IPS-15b (cell line): ENCODE results near the gene PPFIBP1.
"Not testable (repeated sequence)": the region's sequence is repeated elsewhere in the genome, so short reads cannot be mapped to it uniquely, and the experiment has no call there.

Source experiments
- H3K27me3 ChIP-seq: one replicate; pipeline ENCODE4 v1.6.1; 2013; ENCODE audit warnings: low read length; ENCODE audit not compliant: control insufficient read depth, insufficient read depth
- H3K36me3 ChIP-seq: one replicate; pipeline ENCODE4 v1.6.1; 2013; ENCODE audit warnings: low read length; ENCODE audit not compliant: control insufficient read depth, insufficient read depth
- H3K4me1 ChIP-seq: one replicate; pipeline ENCODE4 v1.6.1; 2013; ENCODE audit warnings: mild to moderate bottlenecking, low read length; ENCODE audit not compliant: control insufficient read depth, insufficient read depth
- H3K4me3 ChIP-seq: one replicate; pipeline ENCODE4 v1.5.1; 2013; ENCODE audit warnings: low read depth, low read length
- H3K9ac ChIP-seq: one replicate; pipeline ENCODE4 v1.6.1; 2013; ENCODE audit warnings: low read depth, mild to moderate bottlenecking, low read length
- H3K9me3 ChIP-seq: one replicate; pipeline ENCODE4 v1.6.1; 2013; ENCODE audit warnings: mild to moderate bottlenecking, low read length; ENCODE audit not compliant: control insufficient read depth, insufficient read depth

The PPFIBP1 gene

DNA sequence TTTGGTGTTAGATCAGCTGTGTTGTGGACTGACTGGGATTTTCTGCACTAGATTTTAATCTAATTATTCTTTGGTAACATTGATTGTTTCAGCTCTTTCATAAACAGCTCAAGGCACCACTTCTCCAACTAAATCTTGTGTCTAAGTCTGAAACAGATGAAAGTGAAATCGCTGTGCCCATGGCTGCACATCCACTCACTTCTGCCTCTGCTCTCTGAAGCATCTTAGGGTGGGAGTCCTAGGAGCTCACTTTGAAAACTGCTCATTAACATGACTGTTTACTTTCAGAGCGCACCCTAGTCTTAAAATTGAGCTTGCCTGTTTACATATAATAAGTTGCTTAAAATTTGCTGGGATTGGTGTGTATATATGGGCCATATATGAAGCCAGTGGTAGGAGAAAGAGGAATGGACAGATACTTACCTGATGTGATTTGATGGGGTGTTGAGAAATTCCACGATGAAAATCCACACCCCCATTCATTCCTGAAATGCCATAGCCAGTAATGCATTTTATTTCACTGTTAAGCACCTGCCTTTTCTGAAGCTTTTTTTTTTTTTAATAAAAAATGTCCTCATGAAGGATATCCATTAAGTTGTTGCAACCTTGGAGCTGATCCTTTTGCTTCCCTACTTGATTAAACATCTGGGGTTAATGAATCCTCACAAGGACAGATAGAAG lies 52.8 kb downstream of the PPFIBP1 start:
- Histone ChIP-seq H3K36me3 (no peaks in the 10 kb centered on the region), H3K9ac (no peak overlapping the region), H3K4me1 (no peaks in the 10 kb centered on the region), H3K4me3 (no peak overlapping the region), H3K9me3 (no peaks in the 10 kb centered on the region), H3K27me3 (no peaks in the 10 kb centered on the region)

DNA sequence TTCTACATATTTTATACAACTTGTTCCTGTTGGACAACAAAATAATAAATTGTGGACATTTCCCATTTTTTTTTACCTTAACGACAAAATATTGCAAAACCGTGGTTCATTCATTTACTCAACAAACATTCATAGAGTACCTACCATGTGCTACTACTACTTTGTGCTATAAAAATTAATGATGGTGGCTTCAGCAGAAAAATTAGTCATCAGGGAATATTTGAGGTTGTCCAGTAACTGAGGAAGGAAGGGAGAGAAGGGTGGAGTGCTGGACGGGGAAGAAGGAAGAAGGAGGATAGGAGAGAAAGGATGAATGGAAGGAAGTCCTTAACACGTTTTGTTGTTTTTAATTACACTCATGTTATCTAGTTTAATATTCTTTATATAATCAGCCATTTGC lies 53.7 kb downstream of the PPFIBP1 start:
- no peaks in the 10 kb centered on the region for H3K27me3 ChIP-seq
- no peaks in the 10 kb centered on the region for H3K4me1 ChIP-seq
- H3K9ac ChIP-seq = no peak overlapping the region
- H3K36me3 ChIP-seq = no peaks in the 10 kb centered on the region
- no peak overlapping the region for H3K4me3 ChIP-seq
- no peaks in the 10 kb centered on the region for H3K9me3 ChIP-seq

DNA sequence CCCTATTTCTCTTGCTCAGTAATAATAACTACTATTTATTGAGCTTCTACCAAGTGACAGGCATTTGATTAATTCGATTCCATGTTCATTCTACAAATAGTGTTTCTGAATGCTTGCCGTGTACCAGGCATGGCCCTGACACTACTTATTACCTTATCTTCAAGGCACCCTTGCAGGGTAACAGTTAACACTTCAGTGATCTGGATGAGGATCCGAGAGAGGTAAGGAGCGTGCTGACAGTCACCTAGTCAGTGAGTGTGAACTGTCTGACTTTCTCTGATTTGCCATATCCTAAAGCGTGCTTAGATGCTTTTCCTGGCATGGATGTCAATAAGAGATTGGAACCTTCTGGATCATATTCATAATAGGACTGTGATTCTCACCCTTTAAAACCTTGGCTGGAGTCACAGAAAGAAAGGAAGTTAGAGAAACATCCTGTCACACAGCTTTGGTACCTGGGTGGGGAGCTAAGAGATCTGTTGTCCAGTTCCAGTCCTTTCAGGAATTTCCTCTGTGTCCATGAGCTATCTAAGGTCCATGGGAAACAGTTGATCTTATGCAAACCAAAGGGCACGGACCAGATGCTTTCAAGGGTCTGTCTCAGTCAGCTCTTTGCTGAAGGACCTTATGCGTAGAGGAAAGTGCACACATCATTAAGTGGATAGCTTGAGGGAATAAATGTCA lies 54.8 kb downstream of the PPFIBP1 start:
- no peak overlapping the region for H3K9ac ChIP-seq
- no peaks in the 10 kb centered on the region for H3K27me3 ChIP-seq
- H3K9me3 ChIP-seq = no peaks in the 10 kb centered on the region
- H3K36me3 ChIP-seq = no peaks in the 10 kb centered on the region
- no peaks in the 10 kb centered on the region for H3K4me1 ChIP-seq
- no peak overlapping the region for H3K4me3 ChIP-seq

DNA sequence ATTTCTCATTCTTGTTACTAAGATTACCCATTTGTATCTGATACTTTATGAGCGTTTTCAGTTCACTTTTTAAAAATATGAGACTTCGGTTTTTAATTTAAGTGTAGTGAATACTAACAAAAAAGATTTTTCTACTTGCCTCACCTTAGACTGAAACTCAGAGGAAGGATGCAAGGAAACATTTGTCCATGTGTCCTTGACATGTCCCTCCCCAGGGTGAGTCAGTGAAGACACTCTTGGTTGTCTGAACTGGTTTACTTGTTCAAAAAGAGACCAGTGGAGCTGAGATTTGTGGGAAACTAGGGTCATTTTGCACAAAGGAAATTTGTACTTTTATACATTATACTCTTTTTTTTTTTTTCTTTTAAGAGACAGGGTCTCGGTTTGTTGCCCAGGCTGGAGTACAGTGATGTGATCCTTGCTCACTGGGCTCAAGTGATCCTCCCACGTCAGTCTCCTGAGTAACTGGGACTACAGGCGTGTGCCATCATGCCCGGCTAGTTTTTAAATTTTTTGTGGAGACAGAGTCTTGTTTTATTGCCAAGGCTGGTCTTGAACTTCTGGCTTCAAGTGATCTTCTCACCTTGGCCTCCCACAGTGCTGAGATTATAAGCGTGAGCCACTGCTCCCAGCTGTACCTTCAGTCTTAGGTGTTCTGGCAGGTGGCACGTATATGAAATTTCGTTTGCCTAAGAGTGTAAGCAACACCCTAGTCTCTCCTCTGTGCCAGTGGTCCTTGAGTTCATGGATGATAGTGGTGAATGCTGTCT lies 56.7 kb downstream of the PPFIBP1 start:
- Histone ChIP-seq H3K9ac (no peak overlapping the region), H3K36me3 (no peaks in the 10 kb centered on the region), H3K9me3 (no peaks in the 10 kb centered on the region), H3K27me3 (no peaks in the 10 kb centered on the region), H3K4me1 (no peaks in the 10 kb centered on the region), H3K4me3 (no peak overlapping the region)

DNA sequence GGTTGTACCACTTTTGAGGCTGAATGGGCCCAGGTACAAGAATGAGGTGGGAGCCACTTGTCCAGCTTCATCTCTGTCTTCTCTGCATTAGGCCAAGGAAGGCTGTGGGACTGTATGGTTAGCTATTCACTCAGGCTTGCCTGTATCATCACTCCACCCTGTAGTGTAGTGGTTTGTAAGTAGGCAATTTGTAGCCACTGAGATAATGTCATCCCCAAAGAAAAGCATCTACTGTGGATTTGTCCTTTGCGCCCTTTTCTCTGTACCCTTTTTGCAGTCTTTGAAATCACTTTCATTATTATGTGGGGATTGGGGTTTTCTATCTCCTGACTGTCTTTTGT lies 57.3 kb downstream of the PPFIBP1 start:
- H3K36me3 ChIP-seq, H3K27me3 ChIP-seq, H3K9ac ChIP-seq: not testable (repeated sequence)

GRCh38 chr12:27581833-27582232 lies 57.8 kb downstream of the PPFIBP1 start:
- not testable (repeated sequence) for H3K4me1 ChIP-seq, H3K9me3 ChIP-seq, H3K36me3 ChIP-seq, H3K27me3 ChIP-seq, H3K4me3 ChIP-seq, H3K9ac ChIP-seq

More for the DNA sequence above, 57.3 kb downstream of the PPFIBP1 start:
- H3K4me3 ChIP-seq, H3K9me3 ChIP-seq, H3K4me1 ChIP-seq: not testable (repeated sequence)

- H3K36me3 ChIP-seq, H3K4me3 ChIP-seq, H3K9me3 ChIP-seq, H3K4me1 ChIP-seq, H3K27me3 ChIP-seq, H3K9ac ChIP-seq: not testable (repeated sequence)
These were observed 58.4 kb downstream of the PPFIBP1 start for GRCh38 chr12:27582445-27582844.

DNA sequence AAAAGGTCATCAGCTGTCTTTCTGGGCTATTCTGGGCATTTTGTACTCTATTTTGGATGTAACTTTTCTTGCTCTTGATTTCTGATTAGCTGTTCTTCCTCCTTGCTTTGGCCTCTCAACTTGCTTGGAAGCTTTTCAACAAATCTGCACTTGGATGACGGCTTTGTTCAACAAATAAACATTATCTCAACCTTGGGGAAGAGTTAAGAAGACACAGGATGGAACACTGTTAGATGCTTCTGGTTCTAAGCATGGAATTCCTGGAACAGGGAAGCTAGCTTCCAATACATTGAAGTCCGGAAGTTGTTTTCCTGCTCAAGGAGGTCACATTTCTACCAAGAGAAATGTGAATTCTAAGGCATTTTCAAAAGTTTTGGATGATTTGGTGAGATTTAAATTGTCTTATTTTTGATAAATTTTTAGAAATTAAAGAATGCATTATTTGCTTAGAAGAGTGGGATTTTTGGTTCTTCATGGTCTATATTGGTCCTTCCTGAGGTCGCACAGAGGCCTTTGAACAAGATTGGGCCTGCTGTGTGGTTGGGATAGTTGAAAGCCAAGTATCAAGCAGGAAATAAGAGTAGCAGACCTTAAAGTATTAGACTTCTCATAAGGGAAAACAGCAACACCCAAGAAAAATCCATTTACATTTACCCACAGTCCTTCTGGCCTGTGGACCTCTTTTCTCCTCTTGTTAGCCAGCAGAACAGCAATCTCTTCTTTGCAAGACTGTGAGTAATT lies 59.2 kb downstream of the PPFIBP1 start:
- no peaks in the 10 kb centered on the region for H3K27me3 ChIP-seq
- H3K9ac ChIP-seq = no peak overlapping the region
- no peaks in the 10 kb centered on the region for H3K36me3 ChIP-seq
- H3K4me1 ChIP-seq = no peaks in the 10 kb centered on the region
- H3K4me3 ChIP-seq = no peak overlapping the region
- H3K9me3 ChIP-seq = no peaks in the 10 kb centered on the region

GRCh38 chr12:27583981-27584380 lies 60.0 kb downstream of the PPFIBP1 start:
- Histone ChIP-seq H3K4me1 (no peaks in the 10 kb centered on the region), H3K4me3 (no peak overlapping the region), H3K36me3 (no peaks in the 10 kb centered on the region), H3K9ac (no peak overlapping the region), H3K27me3 (no peaks in the 10 kb centered on the region), H3K9me3 (no peaks in the 10 kb centered on the region)

- no peak overlapping the region for H3K4me3 ChIP-seq
- H3K27me3 ChIP-seq = no peaks in the 10 kb centered on the region
- H3K9ac ChIP-seq = no peak overlapping the region
- no peaks in the 10 kb centered on the region for H3K36me3 ChIP-seq
- H3K4me1 ChIP-seq = no peaks in the 10 kb centered on the region
- H3K9me3 ChIP-seq = no peaks in the 10 kb centered on the region
These were observed 61.8 kb downstream of the PPFIBP1 start for GRCh38 chr12:27585739-27586265.

DNA sequence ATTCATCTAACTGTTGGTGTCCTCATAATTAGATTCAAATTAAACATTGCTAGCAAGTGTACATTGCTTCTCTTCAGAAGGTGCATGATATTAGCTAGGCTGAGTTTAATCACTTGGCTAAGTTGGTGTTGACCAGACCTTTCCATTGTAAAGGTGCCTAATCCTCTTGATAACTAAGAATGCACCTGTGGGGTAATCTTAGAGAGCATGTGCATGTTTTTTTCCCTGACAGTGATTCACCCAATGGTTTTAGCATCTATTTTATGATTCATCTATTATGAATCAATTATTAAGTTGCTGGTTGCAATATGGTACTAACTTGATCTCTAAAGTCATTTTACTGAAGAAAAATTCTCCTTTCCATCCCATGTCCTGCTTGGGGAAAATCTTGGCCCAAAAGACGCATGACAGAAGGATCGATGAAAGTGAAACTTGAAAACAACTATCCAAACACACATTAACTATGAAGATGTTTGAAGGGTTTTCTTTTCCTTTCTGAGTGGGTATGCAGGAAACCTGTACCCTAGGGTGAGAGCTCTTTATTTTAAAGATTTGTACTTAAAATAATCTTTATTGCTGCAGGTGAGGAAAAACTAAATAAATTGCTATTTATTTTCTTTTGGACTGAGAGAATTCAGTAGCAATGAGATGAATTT lies 64.2 kb downstream of the PPFIBP1 start:
- H3K9ac ChIP-seq, H3K27me3 ChIP-seq, H3K4me3 ChIP-seq, H3K36me3 ChIP-seq, H3K4me1 ChIP-seq, H3K9me3 ChIP-seq: not testable (repeated sequence)
